ENCODE data around the gene ALDH3A1. TPM values are rescaled to one million over a fixed set of nuclear protein-coding genes. Genes with fewer than 3 reads are reported as not detected.

Gene ALDH3A1
- total RNA-seq, 1 donor from 2014 or later: 0.41 TPM

- FAIRE-seq (no peak), DNase-seq (ENCODE audit: low spot score in 2 of 2) (no peak)
These were observed 4.7 kb downstream of the ALDH3A1 start for GRCh38 chr17:19743101-19744100.

- FAIRE-seq: no peak
- DNase-seq (ENCODE audit: low spot score in 2 of 2): no peak
These were observed 5.6 kb downstream of the ALDH3A1 start for GRCh38 chr17:19742495-19742894.

- DNase-seq (ENCODE audit: low spot score in 2 of 2) (no peak), FAIRE-seq (no peak)
These were observed 6.2 kb downstream of the ALDH3A1 start for GRCh38 chr17:19741832-19742457.

- DNase-seq (ENCODE audit: low spot score in 2 of 2) (no peak), FAIRE-seq (no peak)
These were observed 7.2 kb downstream of the ALDH3A1 start for GRCh38 chr17:19740933-19741332.

- no peak for DNase-seq (ENCODE audit: low spot score in 2 of 2)
- FAIRE-seq: no peak
These were observed 8.6 kb downstream of the ALDH3A1 start for GRCh38 chr17:19739241-19740201.

GRCh38 chr17:19738757-19739156 lies 9.3 kb downstream of the ALDH3A1 start:
- no peak for DNase-seq (ENCODE audit: low spot score in 2 of 2)
- no peak for FAIRE-seq

GRCh38 chr17:19738073-19738449 lies 10.0 kb downstream of the ALDH3A1 start:
- DNase-seq (ENCODE audit: low spot score in 2 of 2) (no peak), FAIRE-seq (no peak)

- DNase-seq (ENCODE audit: low spot score in 2 of 2) (no peak), FAIRE-seq (no peak)
These were observed 10.6 kb downstream of the ALDH3A1 start for GRCh38 chr17:19737305-19738072.

GRCh38 chr17:19736071-19736470 lies 12.0 kb downstream of the ALDH3A1 start:
- DNase-seq (ENCODE audit: low spot score in 2 of 2) (no peak), FAIRE-seq (no peak)

- no peak for FAIRE-seq
- no peak for DNase-seq (ENCODE audit: low spot score in 2 of 2)
These were observed 14.1 kb downstream of the ALDH3A1 start for GRCh38 chr17:19733953-19734526.

GRCh38 chr17:19731626-19732025 lies 16.5 kb downstream of the ALDH3A1 start:
- FAIRE-seq: no peak
- no peak for DNase-seq (ENCODE audit: low spot score in 2 of 2)

GRCh38 chr17:19730843-19731242 lies 17.3 kb downstream of the ALDH3A1 start:
- no peak for FAIRE-seq

GRCh38 chr17:19729900-19730299 lies 18.2 kb downstream of the ALDH3A1 start:
- DNase-seq (ENCODE audit: low spot score in 2 of 2) (no peak), FAIRE-seq (no peak)

More at GRCh38 chr17:19730843-19731242, 17.3 kb downstream of the ALDH3A1 start:
- no peak for DNase-seq (ENCODE audit: low spot score in 2 of 2)

- DNase-seq (ENCODE audit: low spot score in 2 of 2) (peak; percentile 65 to 66), FAIRE-seq (no peak)
These were observed 20.0 kb downstream of the ALDH3A1 start for GRCh38 chr17:19728084-19728495.

- FAIRE-seq (peak; percentile 49), DNase-seq (ENCODE audit: low spot score in 2 of 2) (peak; percentile 62 to 80)
These were observed 20.5 kb downstream of the ALDH3A1 start for GRCh38 chr17:19727501-19728078.

- DNase-seq (ENCODE audit: low spot score in 2 of 2) (no peak), FAIRE-seq (no peak)
These were observed 21.3 kb downstream of the ALDH3A1 start for GRCh38 chr17:19726631-19727376.

- no peak for FAIRE-seq
- DNase-seq (ENCODE audit: low spot score in 2 of 2): no peak
These were observed 22.6 kb downstream of the ALDH3A1 start for GRCh38 chr17:19725486-19725885.

Measured in frontal cortex (tissue), 4 donors.